ENCODE measurements around the gene STAT3. TPM values are rescaled to one million over a fixed set of nuclear protein-coding genes. Genes with fewer than 3 reads are reported as not detected.
"Not testable (repeated sequence)": the region's sequence is repeated elsewhere in the genome, so short reads cannot be mapped to it uniquely, and the experiment has no call there.

STAT3 gene
- polyA plus RNA-seq, 2 of the 4 experiments (the other 2 are of a cell fraction) = 72.8 to 97.8 TPM

GRCh38 chr17:42305543-42306384 is 82.5 kb downstream of the STAT3 start:
- H3K4me3 ChIP-seq = no peak overlapping the region
- ChIA-PET POLR2A (no interaction called here), CTCF (interaction anchor here (1.0 to 11.2 kb wide), 7 partner anchors 18 to 282 kb away, joined by 3 to 179 read pairs (median 4); no protein-coding TSS in a partner anchor)
- TF ChIP-seq KDM1A (IDR thresholded peaks at IDR 0.05; ENCODE audit: low read depth) (no peak), NR3C1 (IDR thresholded peaks at IDR 0.05) (no peak), BHLHE40 (IDR thresholded peaks at IDR 0.05; ENCODE audit: low read depth, low read length) (no peak), MAFK (IDR thresholded peaks at IDR 0.05; ENCODE audit: partially characterized antibody) (no peak), MAX (IDR thresholded peaks at IDR 0.05) (no peak), POLR2A (IDR thresholded peaks at IDR 0.05; ENCODE audit: low read length) (no peak), NPAS2 (CRISPR knock-in tag; IDR thresholded peaks at IDR 0.05; ENCODE audit: borderline replicate concordance) (no peak), ZNF302 (CRISPR knock-in tag; IDR thresholded peaks at IDR 0.05) (no peak), KDM5A (IDR thresholded peaks at IDR 0.05) (no peak), ESRRA (IDR thresholded peaks at IDR 0.05; ENCODE audit: borderline replicate concordance, low read length) (no peak), HMGXB4 (CRISPR knock-in tag; IDR thresholded peaks at IDR 0.05; ENCODE audit: borderline replicate concordance) (no peak), NFE2L2 (conservative IDR thresholded peaks at IDR 0.05; ENCODE audit: low read length) (no peak), HOXB13 (CRISPR knock-in tag; IDR thresholded peaks at IDR 0.05; ENCODE audit: low read depth) (no peak)
- WGBS (ENCODE audit: missing lambda C conversion rate) = 86% methylated on average over 18 of the region's 18 CpGs
- no peaks in the 10 kb centered on the region for H3K4me1 ChIP-seq
- ATAC-seq = no peak
- no peak overlapping the region for H3K27ac ChIP-seq
- no peak overlapping the region for H3K4me2 ChIP-seq
- FAIRE-seq = no peak
- no peaks in the 10 kb centered on the region for H3K9me3 ChIP-seq
- DNase-seq (ENCODE audit: low read depth in 1 of 2, low spot score in 1 of 2) = no peak

GRCh38 chr17:42305031-42305330 is 83.3 kb downstream of the STAT3 start:
- FAIRE-seq; ATAC-seq; DNase-seq (ENCODE audit: low read depth in 1 of 2, low spot score in 1 of 2); POLR2A ChIA-PET; H3K4me2 ChIP-seq; H3K4me1 ChIP-seq; H3K9me3 ChIP-seq; H3K4me3 ChIP-seq; H3K27ac ChIP-seq: not testable (repeated sequence)
- WGBS (ENCODE audit: missing lambda C conversion rate) = 90% methylated on average over 6 of the region's 6 CpGs
- CTCF ChIA-PET = interaction anchor here (0.8 to 5.1 kb wide), 7 partner anchors 8 to 120 kb away, joined by 4 to 33 read pairs (median 4); no protein-coding TSS in a partner anchor

GRCh38 chr17:42304187-42305030 is 83.8 kb downstream of the STAT3 start:
- ChIA-PET POLR2A (interaction anchor here (0.6 kb wide), 1 partner anchor 154 kb away, joined by 13 read pairs; no protein-coding TSS in a partner anchor), CTCF (interaction anchor here (0.8 to 5.1 kb wide), 8 partner anchors 8 to 222 kb away, joined by 4 to 33 read pairs (median 8); partner anchors contain the start of gene STAT5A)
- no peak for TF ChIP-seq JUNB (IDR thresholded peaks at IDR 0.05)
- TF ChIP-seq ELK1 (IDR thresholded peaks at IDR 0.05; ENCODE audit: low read depth, low read length) = no peak
- TF ChIP-seq JUN (IDR thresholded peaks at IDR 0.05) = no peak
- no peak for TF ChIP-seq CHD2 (IDR thresholded peaks at IDR 0.05; ENCODE audit: low read length, partially characterized antibody)
- no peak for TF ChIP-seq TP53 (CRISPR knock-in tag; IDR thresholded peaks at IDR 0.05)
- no peak for TF ChIP-seq EHF (CRISPR knock-in tag; IDR thresholded peaks at IDR 0.05)
- no peak for TF ChIP-seq SREBF2 (IDR thresholded peaks at IDR 0.05)
- TF ChIP-seq EP300 (IDR thresholded peaks at IDR 0.05) = no peak
- no peak for TF ChIP-seq CTCF (IDR thresholded peaks at IDR 0.05)
- TF ChIP-seq GATA3 (IDR thresholded peaks at IDR 0.05; ENCODE audit: borderline replicate concordance) = no peak
- no peak overlapping the region for H3K4me2 ChIP-seq
- DNase-seq (ENCODE audit: low read depth in 1 of 2, low spot score in 1 of 2) = no peak
- no peaks in the 10 kb centered on the region for H3K4me1 ChIP-seq
- H3K9me3 ChIP-seq = no peaks in the 10 kb centered on the region
- H3K4me3 ChIP-seq = no peak overlapping the region
- FAIRE-seq = no peak
- WGBS (ENCODE audit: missing lambda C conversion rate) = 82% methylated on average over 15 of the region's 16 CpGs
- ATAC-seq = no peak
- no peak overlapping the region for H3K27ac ChIP-seq
